Astrocyte (in vitro differentiated cells and primary cell): Measurements from ENCODE around the gene NAB2. TPM values are rescaled to one million over a fixed set of nuclear protein-coding genes. Genes with fewer than 3 reads are reported as not detected.

Source experiments
- DNase-seq: peaks from one replicate; pipeline ENCODE4 v3.0.0-alpha.2; 2010; ENCODE audit warnings: low read depth
- FAIRE-seq: peaks from 2 replicates; lab custom pipeline; 2011; peaks lifted over from hg19 to GRCh38; lab: Jason Lieb, UNC
- H2AFZ ChIP-seq: 2 replicates; pipeline ENCODE4 v1.6.0; 2012; ENCODE audit warnings: low read depth, low read length, inconsistent platforms
- H3K27ac ChIP-seq: 2 replicates; pipeline ENCODE4 v1.5.1; 2011; ENCODE audit warnings: low read depth, low read length, inconsistent platforms
- H3K27me3 ChIP-seq: 2 replicates; pipeline ENCODE4 v1.6.0; 2011; ENCODE audit warnings: low read length, inconsistent platforms; ENCODE audit not compliant: insufficient read depth
- H3K36me3 ChIP-seq: 2 replicates; pipeline ENCODE4 v1.5.1; 2011; ENCODE audit warnings: low read length, inconsistent platforms; ENCODE audit not compliant: insufficient read depth
- H3K4me1 ChIP-seq: 2 replicates; pipeline ENCODE4 v1.5.1; 2011; ENCODE audit warnings: low read length, inconsistent platforms; ENCODE audit not compliant: insufficient read depth
- H3K4me2 ChIP-seq: 2 replicates; pipeline ENCODE4 v1.6.0; 2012; ENCODE audit warnings: low read length, inconsistent platforms
- H3K4me3 ChIP-seq: 2 replicates; pipeline ENCODE4 v1.5.1; 2011; ENCODE audit warnings: low read depth, mild to moderate bottlenecking, low read length, inconsistent platforms; ENCODE audit not compliant: insufficient read depth
- H3K79me2 ChIP-seq: 2 replicates; pipeline ENCODE4 v1.6.0; 2012; ENCODE audit warnings: mild to moderate bottlenecking, low read length, inconsistent platforms; ENCODE audit not compliant: insufficient read depth
- H3K9ac ChIP-seq: 2 replicates; pipeline ENCODE4 v1.6.0; 2012; ENCODE audit warnings: mild to moderate bottlenecking, low read length, inconsistent platforms
- H3K9me3 ChIP-seq: 2 replicates; pipeline ENCODE4 v1.5.1; 2012; ENCODE audit warnings: low read depth, mild to moderate bottlenecking, low read length, inconsistent platforms; ENCODE audit not compliant: insufficient read depth
- H4K20me1 ChIP-seq: 2 replicates; pipeline ENCODE4 v1.6.0; 2012; ENCODE audit warnings: low read length, inconsistent platforms; ENCODE audit not compliant: insufficient read depth
- H3K27ac Mint-ChIP-seq: one replicate; pipeline ENCODE4 v1.8.0; 2021; ENCODE audit warnings: mild to moderate bottlenecking, mixed read lengths; ENCODE audit not compliant: unreplicated experiment
- H3K27me3 Mint-ChIP-seq: one replicate; pipeline ENCODE4 v1.8.0; 2021; ENCODE audit warnings: low read depth, mixed read lengths; ENCODE audit not compliant: unreplicated experiment
- H3K36me3 Mint-ChIP-seq: one replicate; pipeline ENCODE4 v1.8.0; 2021; ENCODE audit warnings: low read depth, mixed read lengths; ENCODE audit not compliant: unreplicated experiment
- H3K4me1 Mint-ChIP-seq: one replicate; pipeline ENCODE4 v1.8.0; 2021; ENCODE audit warnings: low read depth, mixed read lengths; ENCODE audit not compliant: unreplicated experiment
- H3K4me3 Mint-ChIP-seq: one replicate; pipeline ENCODE4 v1.8.0; 2021; ENCODE audit warnings: mild to moderate bottlenecking, moderate library complexity, mixed read lengths; ENCODE audit not compliant: unreplicated experiment
- H3K9me3 Mint-ChIP-seq: one replicate; pipeline ENCODE4 v1.8.0; 2021; ENCODE audit warnings: mild to moderate bottlenecking, mixed read lengths; ENCODE audit not compliant: unreplicated experiment
- EZH2 ChIP-seq: IDR thresholded peaks from 2 replicates; pipeline ENCODE4 v1.6.1; 2012; ENCODE audit warnings: mild to moderate bottlenecking, low read length, inconsistent platforms; ENCODE audit not compliant: insufficient read depth
- total RNA-seq: library from RNA; stranded (reverse); gene quantifications from 2 replicates; pipeline ENCODE4 v1.2.1, GENCODE V29; 2021
- TF ChIP-seq, protein P1 (sequence below): IDR thresholded peaks from 2 replicates; pipeline ENCODE4 v1.5.1; 2011; ENCODE audit warnings: low read depth, mild to moderate bottlenecking, inconsistent platforms, low read length, moderate library complexity; ENCODE audit not compliant: insufficient read depth

The NAB2 gene
- total RNA-seq, 1 donor from 2014 or later: 36.6 TPM

DNA sequence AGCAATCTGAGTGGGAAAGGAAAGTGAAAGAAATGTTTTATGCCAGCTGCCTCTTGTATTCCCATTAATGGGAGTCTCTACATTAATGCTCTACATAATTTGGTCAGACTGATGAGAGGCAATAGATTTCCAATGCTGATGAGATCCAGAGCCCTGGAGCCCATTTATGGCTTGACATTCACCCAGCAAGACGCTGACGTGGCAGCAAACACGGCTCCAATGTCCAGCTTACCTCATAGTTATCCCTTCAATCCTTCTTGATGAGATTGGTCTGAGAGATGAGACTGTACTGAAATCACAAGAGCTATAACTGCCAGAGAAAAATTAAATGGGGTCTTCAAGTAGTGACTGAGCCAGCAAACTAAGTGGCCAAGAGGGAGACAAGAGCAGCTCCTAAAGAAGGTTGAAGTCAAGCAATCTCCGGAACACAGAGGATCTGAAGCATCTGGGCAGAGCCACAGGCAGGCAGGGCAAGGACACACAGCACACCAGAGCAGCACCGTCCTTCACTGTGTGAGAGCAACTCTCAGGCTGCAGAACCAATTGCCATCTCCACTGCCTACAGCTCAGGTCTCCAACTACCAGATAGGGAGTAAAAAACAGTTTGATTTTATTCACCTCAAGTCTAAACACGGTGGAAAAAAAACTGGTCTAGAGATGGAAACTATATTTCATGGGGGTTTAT lies 31.7 kb upstream of the NAB2 start:
- DNase-seq (no peak), FAIRE-seq (no peak)
- no peak overlapping the region for H3K27ac Mint-ChIP-seq
- H3K9ac ChIP-seq: no peak overlapping the region
- no peaks in the 10 kb centered on the region for H3K9me3 Mint-ChIP-seq
- no peak overlapping the region for H3K4me2 ChIP-seq
- no peaks in the 10 kb centered on the region for H3K4me1 ChIP-seq
- no peak overlapping the region for H3K27ac ChIP-seq
- no peaks in the 10 kb centered on the region for H4K20me1 ChIP-seq
- H3K9me3 ChIP-seq: no peaks in the 10 kb centered on the region
- H3K4me3 Mint-ChIP-seq: no peak overlapping the region
- no peaks in the 10 kb centered on the region for H3K79me2 ChIP-seq
- no peaks in the 10 kb centered on the region for H3K27me3 Mint-ChIP-seq
- H3K36me3 ChIP-seq: peaks cover 26% of the 10 kb centered on the region
- no peak for TF ChIP-seq EZH2
- TF ChIP-seq, protein P1, sequence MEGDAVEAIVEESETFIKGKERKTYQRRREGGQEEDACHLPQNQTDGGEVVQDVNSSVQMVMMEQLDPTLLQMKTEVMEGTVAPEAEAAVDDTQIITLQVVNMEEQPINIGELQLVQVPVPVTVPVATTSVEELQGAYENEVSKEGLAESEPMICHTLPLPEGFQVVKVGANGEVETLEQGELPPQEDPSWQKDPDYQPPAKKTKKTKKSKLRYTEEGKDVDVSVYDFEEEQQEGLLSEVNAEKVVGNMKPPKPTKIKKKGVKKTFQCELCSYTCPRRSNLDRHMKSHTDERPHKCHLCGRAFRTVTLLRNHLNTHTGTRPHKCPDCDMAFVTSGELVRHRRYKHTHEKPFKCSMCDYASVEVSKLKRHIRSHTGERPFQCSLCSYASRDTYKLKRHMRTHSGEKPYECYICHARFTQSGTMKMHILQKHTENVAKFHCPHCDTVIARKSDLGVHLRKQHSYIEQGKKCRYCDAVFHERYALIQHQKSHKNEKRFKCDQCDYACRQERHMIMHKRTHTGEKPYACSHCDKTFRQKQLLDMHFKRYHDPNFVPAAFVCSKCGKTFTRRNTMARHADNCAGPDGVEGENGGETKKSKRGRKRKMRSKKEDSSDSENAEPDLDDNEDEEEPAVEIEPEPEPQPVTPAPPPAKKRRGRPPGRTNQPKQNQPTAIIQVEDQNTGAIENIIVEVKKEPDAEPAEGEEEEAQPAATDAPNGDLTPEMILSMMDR: no peak
- no peak overlapping the region for H3K4me3 ChIP-seq
- H2AFZ ChIP-seq: no peak overlapping the region
- H3K4me1 Mint-ChIP-seq: no peaks in the 10 kb centered on the region
- peaks cover 3% of the 10 kb centered on the region for H3K36me3 Mint-ChIP-seq
- no peaks in the 10 kb centered on the region for H3K27me3 ChIP-seq

DNA sequence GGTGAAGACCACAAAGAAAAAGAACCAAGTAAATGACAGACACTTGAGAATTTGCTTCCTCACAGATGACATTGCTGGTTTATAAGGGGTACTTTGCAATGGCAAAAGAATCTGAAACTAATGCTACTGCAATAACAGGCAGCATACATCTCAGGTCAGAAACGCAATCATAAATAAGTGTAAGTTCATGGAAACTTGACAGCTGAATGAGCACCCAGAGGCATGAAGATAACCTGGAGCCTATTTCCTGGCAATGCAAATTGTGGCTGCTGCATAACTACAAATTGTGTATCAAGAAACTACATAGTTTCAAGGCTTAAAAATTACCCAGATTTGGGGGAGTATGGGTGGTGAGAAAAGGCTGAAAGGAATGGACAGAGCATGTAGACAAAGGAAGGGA lies 30.5 kb upstream of the NAB2 start:
- Histone ChIP-seq H4K20me1 (no peaks in the 10 kb centered on the region), H3K4me1 (no peaks in the 10 kb centered on the region), H3K4me2 (no peak overlapping the region), H3K27ac (no peak overlapping the region), H3K79me2 (no peaks in the 10 kb centered on the region), H3K36me3 (peaks cover 28% of the 10 kb centered on the region), H3K4me3 (no peak overlapping the region), H3K9ac (no peak overlapping the region), H3K27me3 (no peaks in the 10 kb centered on the region), H3K9me3 (no peaks in the 10 kb centered on the region), H2AFZ (no peak overlapping the region)
- no peak for TF ChIP-seq EZH2
- TF ChIP-seq, protein P1: no peak
- Mint-ChIP-seq H3K27ac (no peak overlapping the region), H3K36me3 (peaks cover 3% of the 10 kb centered on the region), H3K4me3 (no peak overlapping the region), H3K4me1 (no peaks in the 10 kb centered on the region), H3K27me3 (no peaks in the 10 kb centered on the region), H3K9me3 (no peaks in the 10 kb centered on the region)
- FAIRE-seq (no peak), DNase-seq (no peak)

DNA sequence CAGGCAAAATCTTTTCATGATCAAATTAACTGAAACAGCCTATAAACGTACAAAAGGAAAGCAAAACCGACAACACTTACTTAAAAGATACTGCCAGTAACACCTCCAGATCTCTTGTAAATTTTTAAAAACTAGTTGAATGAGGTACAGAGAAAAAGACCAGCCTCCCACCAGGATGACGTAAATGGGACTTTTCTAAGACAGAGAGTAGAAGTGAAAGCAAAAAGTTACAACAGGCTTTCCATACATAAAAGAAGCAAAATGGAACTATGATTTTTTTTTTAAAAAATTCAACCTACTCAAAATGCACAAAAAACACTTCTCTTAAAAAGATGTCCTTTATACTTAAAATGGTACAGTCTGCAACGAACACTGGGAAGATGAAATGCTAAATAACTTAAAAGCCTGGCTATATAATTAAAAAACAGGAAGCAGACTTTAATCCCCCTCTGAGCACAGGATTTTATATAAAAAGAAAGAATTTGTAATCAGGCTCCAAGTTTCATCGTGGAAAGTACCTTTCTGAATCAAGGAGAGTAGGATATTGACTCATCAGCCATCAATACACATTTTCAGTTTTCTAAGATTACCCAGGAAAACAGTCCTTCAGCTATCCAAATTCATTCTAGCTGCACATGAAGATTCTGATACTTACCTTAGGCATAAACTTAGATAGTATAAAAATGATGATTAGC lies 24.8 kb upstream of the NAB2 start:
- Histone ChIP-seq H2AFZ (no peak overlapping the region), H3K4me1 (no peaks in the 10 kb centered on the region), H3K9me3 (no peaks in the 10 kb centered on the region), H4K20me1 (no peaks in the 10 kb centered on the region), H3K27ac (no peak overlapping the region), H3K4me2 (no peak overlapping the region), H3K36me3 (peaks cover 9% of the 10 kb centered on the region), H3K4me3 (no peak overlapping the region), H3K79me2 (no peaks in the 10 kb centered on the region), H3K27me3 (no peaks in the 10 kb centered on the region), H3K9ac (no peak overlapping the region)
- Mint-ChIP-seq H3K27me3 (no peaks in the 10 kb centered on the region), H3K9me3 (no peaks in the 10 kb centered on the region), H3K27ac (peak overlapping the region; percentile 16), H3K4me1 (peaks cover 2% of the 10 kb centered on the region), H3K4me3 (no peak overlapping the region), H3K36me3 (peaks cover 1% of the 10 kb centered on the region)
- DNase-seq (no peak), FAIRE-seq (no peak)
- TF ChIP-seq, protein P1: no peak
- no peak for TF ChIP-seq EZH2
